ENCODE measurements around the gene TXNL1. TPM values are rescaled to one million over a fixed set of nuclear protein-coding genes. Genes with fewer than 3 reads are reported as not detected.
"Not testable (repeated sequence)": the region's sequence is repeated elsewhere in the genome, so short reads cannot be mapped to it uniquely, and the experiment has no call there.

The TXNL1 gene
- 81.4 TPM in 2 replicates for total RNA-seq (2014; rRNA removed; shearing (Covaris generic))

DNA sequence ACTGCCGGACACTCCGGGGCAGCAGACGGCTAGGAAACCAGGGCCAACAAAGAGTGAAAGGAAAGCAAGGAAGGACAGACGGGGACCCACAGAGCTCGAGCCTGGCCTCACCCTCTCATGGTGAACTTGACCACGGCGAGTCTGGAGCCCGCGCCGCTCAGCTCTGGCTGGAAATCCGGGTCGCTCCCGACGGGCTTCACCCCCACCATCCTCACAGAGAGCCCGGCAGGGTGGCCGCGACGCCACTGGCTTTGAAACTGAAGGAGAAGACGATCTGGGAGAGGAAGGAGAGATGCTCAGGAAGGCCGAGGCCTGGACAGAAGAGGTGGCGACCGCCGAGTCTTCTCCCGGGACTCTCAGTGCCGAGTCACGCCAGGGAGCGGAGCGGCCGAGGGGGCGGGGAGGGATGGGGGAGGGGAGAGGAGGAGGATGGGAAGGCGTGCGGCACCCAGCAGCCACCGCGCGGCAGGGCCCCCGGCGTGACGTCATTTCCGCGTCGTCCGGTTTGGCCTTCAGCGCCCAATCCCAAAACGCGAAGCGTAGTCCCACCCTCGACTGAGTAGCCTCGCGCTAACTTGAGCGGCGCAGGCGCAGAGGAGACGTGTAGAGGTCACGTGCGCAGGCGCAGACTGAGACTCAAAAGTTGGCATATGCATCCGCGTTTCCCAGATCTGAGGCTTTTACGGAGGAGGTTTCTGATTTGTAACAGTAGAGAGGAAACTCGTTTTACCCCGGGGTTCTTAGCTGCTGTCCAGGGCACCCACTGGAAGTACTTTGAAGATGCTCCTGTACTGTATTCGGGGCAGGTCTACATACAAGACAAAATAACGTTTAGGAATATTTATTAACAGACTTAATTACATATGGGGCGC, at the start of gene TXNL1:
Gene TXNL1 (minus strand): TSS at position 361 of the 872 bp plus-strand sequence. CDS start 152 bp downstream, at position 209.
- DNase-seq (ENCODE audit: low spot score) = peak; percentile 89

DNA sequence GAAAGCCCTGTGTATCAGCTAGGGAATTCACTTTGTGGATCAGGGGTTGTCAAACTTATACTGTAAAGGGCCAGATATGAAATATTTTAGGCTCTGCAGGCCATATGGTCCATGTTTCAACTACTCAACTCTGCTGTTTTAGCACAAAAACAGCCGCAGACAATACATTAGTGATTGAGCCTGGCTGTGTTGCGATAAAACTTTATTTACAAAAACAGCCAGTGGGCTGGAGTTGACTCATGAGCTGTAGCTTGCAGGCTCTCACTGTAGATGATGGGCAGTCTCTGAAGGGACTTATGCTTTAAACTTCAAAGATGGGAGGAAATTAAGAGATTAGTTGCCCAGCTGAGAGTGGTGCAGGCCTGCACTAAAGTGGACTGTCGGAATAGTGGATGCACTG, 45.9 kb upstream of the TXNL1 start:
- DNase-seq (ENCODE audit: low spot score) = no peak

DNA sequence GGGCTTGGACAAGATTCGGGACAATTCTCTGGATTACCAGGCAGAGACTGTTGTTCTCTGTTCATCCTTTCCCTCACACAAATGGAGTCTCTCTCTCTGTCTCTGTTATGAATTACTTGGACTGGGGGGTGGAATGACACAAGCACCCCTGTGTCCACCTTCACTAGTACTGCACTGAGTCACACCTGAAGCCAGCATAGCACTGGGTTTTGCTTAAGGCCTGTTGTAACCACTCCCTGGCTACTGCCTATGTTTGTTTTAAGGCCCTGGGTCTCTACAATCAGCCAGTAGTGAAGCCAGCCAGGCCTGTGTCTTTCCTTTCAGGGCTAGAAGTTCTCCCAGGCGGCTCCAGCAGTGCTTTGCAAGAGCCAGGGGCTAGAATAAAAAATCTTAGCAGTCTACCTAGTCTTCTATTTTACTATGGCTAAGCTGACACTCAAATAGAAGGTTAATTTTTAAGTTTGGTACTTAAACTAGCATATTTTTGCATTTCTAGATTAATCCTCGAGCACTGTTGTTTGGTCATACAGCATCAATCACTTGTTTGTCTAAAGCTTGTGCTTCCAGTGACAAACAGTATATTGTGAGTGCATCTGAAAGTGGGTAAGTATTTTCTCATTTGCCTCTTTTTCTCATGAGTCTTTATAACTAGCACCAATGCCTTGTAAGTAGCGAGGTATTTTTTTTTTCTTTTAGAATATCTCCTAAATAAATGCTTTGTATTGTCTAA, 40.6 kb upstream of the TXNL1 start:
- DNase-seq (ENCODE audit: low spot score) = no peak

DNA sequence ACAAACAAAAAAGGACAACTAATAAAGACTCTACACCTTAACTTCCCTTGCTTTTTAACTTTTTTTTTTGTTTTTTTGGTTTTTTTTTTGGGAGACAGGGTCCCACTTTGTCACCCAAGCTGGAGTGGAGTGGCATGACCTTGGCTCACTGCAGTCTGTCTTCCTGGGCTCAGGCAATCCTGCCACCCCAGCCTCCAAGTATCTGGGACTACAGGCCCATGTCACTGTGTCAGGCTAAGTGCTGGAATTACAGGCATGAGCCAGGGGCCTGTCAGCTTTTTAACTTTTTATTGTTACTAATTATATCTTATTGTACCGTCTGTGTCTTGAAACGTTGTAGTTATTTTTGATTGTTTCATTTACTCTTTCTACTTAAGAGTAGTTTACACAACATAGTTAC, 38.2 kb upstream of the TXNL1 start:
- no peak for DNase-seq (ENCODE audit: low spot score)

DNA sequence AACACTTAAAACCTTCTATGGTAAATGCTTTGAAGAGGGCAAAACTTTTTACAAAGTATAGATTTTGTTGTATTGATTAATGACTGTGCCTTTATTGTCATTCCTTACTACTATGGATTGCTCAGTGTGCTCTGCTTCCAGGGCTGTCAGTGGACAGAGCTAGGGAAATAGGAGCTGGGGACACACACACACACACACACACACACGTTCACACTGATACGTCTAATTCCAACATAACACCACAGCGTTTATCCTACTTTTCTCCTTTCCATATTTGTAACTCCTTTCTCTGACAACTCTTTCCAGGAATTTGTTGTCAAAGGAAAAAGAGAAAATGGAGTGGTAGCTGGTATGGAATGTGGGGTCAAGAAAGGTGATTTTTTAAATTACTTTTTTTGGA, 34.6 kb upstream of the TXNL1 start:
- no peak for DNase-seq (ENCODE audit: low spot score)

DNA sequence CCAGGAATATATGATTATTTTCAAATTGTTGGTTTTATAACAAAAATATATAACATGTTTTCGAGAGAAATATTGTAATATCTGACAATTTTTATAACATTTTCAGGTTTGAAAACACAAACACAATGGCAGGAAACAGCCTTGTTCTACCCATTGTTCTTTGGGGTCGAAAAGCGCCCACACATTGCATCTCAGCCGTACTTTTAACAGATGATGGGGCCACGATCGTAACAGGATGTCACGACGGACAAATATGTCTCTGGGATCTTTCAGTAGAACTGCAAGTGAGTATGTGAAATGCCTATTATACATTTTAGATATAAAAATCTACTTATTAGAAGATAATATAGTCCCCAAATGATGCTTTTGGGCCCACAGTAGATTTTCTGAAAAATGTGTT, 34.0 kb upstream of the TXNL1 start:
- DNase-seq (ENCODE audit: low spot score) = no peak

DNA sequence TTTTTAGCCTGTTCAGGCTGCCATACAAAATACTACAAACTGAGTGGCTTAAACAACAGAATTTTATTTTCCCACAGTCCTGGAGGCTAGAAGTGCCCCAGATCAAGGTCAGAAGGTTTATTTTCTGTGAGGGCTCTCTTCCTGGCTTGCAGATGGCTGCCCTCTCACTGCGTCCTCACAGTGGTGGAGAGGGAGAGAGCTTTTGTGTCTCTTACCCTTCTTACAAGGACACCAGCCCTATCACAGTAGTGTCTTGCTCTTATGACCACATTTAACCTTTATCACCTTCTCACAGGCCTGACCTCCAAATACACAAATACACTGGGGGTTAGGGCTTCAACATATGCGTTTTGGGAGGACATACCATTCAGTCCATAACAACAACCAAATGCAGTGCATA, 24.5 kb upstream of the TXNL1 start:
- no peak for DNase-seq (ENCODE audit: low spot score)

DNA sequence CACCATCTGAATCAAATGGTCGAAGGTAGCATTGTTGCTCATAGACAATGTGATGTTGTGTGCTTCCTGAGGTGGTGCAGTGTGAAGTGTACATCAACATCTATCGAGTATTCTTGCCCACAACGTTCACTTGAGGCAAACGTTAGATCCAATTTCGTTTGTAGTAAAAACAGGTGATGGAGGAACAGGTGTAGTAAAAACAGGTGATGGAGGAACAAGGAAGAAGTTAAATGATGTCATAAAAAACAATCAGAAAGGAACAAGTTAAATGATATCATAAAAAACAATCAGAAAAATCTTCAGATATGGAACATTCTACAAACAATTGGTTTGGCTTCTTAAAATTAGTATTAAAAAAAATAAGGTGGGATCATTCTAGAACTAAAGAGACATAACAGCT, 24.1 kb upstream of the TXNL1 start:
- DNase-seq (ENCODE audit: low spot score) = no peak

DNA sequence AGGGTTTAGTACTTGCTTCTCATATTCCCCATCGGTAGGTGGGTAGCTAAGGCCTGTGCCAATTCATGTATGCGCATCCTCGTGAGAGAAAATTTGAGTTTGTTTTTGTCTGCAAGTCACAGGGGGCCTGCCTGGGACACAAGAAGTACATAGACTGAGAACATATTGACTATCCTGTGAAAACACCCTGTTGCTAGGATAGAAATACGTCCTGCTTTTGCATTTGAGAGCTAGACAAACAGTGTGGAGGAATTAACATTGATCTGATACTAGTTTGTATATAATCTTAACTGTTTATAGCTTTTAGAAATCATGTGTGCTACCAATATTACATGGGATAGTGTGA, 23.6 kb upstream of the TXNL1 start:
- no peak for DNase-seq (ENCODE audit: low spot score)

DNA sequence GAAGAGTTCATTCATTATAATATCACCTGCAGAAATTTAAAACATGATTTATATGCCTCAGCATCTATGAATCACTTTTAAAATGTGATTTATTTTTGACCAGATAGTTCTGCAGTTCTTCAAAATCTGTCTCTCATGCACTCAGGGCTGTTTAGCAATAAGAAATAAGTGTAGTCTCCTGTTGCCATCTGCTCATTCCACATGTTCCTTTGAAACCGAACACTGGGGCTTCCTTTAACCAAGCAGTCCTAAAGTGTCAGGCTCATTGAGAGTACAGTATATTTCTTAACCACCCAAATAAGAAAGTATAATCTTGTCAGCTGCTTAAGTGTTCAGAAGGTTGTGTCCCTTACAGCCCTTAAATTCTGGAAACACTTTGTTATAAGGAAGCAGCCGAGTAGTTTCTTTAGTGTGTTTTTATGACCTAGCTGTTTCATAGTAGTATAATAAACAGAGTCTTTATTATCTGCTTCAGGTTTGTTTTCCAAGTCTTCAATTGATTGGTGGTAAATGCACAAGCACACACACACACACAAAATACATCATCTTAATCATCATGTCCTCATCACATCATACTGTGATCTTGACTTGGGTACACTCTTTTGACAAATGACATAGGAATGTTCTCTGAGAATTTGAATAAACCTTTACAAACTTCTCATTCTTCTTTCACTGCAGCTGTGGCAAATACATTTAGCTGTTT, 23.1 kb upstream of the TXNL1 start:
- no peak for DNase-seq (ENCODE audit: low spot score)

DNA sequence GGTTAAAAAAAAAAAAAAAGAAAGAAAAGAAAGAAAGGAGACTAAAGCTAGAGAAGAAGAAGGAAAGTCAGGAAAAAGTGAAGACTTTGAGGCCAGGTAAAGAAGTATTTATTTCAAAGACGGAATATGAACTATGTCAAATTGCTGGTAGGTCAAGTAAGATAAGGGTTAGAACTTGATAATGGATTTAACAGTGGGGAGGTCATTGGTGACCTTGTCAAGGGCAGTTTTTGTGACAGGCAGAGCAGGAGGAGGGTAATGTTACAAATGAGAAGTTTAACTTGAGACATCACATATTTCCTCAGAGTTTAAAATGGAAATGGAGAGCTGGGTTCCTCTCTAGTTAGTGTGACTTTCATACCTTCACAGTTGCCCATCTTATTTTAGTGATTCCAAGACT, 22.3 kb upstream of the TXNL1 start:
- no peak for DNase-seq (ENCODE audit: low spot score)

DNA sequence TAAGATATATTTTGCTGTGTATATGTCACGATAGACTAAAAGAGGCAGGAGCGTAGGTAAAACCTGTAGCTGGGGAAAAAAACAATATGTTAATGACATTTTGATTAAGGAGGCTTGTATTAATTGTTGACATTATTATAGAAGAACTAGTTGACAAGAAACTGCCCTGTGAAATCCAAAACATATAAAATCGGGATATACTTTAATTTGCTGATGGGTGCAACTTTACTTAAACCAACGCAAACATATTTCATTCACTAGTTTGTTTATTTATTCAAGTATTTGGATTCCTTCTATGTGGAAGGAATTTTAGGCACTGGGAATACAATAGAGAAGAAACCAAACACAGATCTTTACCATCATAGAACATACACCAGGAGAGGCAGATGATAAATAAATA, 20.7 kb upstream of the TXNL1 start:
- no peak for DNase-seq (ENCODE audit: low spot score)

DNA sequence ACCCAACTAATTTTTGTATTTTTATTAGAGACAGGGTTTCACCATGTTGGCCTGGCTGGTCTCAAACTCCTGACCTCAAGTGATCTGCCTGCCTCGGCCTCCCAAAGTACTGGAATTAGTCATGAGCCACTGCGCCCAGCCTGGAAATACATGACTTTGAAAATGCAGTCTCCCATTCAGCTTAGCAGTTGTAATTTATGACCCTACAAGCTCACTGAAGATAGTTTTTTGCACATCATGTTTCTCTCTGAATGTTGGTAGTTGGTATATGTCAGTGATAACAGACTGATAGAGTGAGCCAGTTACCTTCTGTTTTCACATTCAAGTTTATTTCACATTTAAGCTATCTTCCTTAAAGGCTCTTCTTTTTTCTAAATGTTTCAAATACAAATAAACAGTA, 19.9 kb upstream of the TXNL1 start:
- DNase-seq (ENCODE audit: low spot score) = no peak

DNA sequence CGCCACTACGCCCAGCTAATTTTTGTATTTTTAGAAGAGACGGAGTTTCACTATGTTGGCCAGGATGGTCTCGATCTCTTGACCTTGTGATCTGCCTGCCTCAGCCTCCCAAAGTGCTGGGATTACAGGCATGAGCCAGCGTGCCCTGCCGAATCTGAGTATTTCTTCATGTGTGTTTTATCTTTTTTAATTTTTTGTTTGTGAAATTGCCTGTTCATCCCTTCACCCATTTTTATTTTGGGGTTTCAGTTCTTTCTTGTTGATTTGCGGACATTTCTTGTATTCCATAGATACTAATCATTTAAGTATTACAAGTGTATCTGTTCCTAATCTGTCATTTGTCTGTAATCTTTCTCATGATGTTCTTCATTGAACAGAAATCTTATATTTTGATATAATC, 15.9 kb upstream of the TXNL1 start:
- not testable (repeated sequence) for DNase-seq (ENCODE audit: low spot score)

DNA sequence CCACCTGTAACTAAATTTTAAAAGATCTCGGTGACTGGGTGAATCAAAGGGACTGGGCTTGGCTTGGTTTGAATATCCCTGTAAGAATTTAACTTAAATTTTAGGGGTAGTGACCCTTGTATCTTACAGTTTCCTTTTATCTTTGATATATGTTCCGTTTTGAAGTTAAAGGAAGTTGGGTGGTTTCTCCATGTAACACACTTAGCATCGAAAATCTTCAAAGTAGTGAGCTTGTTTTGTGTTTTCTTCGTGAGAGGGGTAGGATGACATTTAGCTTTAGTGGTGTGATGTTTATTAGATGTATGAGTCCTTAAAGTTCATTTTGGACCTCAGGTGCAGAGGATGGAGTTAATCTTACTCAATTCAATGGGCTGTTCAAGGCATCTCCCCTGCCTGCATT, 14.4 kb upstream of the TXNL1 start:
- no peak for DNase-seq (ENCODE audit: low spot score)

DNA sequence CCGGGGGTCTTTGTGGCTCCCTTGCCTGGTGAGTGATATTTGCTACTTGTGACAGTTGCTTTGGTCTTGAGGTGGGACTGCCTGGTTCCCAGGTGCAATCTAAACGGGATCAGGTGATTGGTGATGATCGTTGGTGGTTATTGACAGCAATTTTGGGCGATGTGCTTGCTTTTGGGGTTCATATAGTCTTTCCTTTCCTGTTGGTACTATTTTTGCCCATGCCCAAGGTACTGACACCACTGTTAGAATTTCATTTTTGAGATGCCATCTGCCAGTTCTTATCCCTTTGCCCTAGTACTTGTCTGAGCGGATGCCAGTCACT, 13.3 kb upstream of the TXNL1 start:
- no peak for DNase-seq (ENCODE audit: low spot score)

DNA sequence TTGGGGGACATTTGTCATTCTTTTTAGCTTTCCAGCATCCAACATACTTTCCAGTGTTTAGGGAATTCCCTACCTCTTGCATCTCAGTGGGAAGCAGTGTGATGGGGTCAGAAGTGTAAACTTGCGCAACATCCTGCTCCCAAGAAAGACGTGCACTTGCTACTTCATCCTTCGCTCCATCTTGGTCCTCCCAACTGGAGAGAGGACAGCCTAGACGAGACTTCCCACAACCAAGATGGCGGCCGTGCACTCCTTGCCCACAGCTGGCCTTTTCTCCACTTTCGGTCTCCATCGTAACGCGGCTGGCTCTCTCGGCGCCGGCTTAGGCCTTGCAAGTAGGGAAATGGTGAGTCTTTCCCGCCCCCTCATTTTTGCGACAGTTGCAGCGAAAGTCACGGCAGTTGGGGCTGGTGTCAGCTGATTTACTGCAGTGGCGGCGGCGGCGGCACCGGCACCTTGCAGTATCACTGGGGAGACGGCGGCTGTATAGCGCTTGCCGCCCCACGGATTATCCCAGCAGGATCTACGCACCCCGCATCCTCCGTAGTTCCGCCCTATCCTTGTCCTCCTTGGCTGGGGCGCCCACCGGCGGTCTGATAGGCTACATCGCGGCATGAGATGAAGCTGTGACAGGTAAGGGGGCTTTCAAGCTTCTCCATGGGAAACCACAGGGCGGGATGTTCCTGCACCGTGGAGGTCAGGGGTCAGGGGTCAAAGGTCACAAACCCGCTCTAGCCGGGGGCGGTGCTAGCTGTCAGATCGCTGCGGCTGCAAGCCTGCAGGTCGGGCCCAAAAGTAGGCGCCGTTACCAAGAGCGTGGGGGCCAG, 12.8 kb upstream of the TXNL1 start, which contains the start of gene WDR7:
Gene WDR7 (plus strand): TSS at position 416 of the 827 bp plus-strand sequence. CDS start 21,157 bp downstream, outside the sequence.
- DNase-seq (ENCODE audit: low spot score) = peak; percentile 93

DNA sequence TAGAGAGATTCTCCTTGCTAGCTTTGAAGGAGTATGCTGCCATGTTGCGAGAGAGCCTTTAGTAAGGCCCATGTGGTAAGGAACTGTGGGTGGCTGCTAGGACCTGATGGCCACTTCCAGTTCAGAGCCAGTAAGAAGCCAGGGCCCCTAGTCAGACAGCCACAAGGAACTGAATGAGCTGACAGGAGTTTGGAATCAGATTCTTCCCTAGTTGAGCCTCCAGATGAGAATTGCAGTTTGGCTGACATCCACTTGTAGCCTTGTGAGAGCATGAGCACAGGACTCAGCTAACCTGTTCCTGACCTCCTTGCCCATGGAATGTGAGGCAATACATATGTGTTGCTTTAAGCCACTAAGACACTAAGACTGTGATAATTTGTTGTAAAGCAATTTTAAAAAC, 11.6 kb upstream of the TXNL1 start:
- DNase-seq (ENCODE audit: low spot score) = no peak

DNA sequence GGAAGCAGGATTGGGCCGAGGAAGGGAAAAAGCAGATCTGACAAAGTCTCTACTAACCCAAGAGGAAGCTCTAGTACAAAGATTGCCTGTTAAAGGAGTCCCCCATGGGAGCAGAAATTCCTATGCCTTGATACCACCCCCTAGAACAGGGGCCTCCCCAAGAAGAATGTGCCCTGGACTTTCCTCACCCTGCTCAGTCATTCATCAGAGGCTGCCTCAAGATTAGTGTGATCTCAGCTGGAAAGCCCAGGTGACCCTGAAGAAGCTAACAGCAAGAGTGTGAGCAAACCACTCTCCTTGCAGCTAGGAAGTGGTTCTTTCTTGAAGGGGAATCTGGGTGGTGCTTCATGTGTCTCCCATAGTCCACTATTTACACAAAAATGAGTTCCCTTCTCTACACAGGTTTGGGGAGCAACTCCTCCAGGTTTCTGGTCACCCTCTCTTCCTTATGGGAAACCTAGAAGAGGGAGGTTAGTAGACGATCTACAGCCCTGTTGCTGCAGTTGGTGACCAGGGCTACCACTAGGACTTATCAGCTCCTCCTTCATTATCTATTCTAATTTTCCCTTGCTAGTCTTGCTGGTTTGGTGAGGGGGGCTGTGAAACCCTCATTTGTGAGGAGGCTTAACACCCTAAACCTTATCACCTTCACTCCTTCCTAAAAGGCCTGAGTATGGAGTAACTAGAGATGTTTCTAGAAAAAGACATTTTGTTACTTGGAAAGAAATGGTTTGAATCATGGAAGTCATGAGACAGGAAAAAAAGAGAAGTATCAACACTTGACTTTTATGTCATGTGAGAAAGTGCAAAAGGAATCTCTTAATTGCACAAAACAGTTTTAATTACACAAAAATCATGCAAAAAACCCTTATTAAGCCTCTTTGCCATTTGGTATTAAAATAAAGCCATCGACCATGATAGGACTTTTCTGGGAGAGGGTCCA, 9.8 kb upstream of the TXNL1 start:
- DNase-seq (ENCODE audit: low spot score) = no peak

DNA sequence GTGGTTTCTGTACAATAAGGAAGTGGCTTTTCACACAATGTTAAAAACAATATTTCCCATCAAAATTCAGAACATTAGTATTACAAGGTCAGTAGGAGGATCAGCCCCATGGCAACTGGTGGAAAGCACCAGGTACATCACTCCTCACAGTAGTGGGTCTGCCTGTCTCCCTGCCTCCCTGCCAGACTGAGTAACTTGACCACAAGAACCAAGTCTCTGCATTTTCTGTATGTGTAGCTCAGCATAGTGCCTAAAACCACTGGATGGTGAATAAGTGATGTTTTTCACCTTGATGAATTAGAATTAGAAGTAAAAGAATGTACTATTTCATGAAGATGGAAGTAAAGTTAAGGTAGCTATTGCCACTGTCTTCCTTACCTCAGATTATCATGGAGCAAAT, 8.7 kb upstream of the TXNL1 start:
- no peak for DNase-seq (ENCODE audit: low spot score)

Data from A172 (cell line).